CD14-positive monocyte (primary cell): ENCODE measurements around the gene SLC8A2. TPM values are rescaled to one million over a fixed set of nuclear protein-coding genes. Genes with fewer than 3 reads are reported as not detected.
A peak's percentile ranks its signal among the peaks of the same experiment; 100 is the strongest.

Source experiments
- DNase-seq, 3 donors: peaks; one replicate each; pipeline ENCODE4 v3.0.0-alpha.2; 2011 to 2022
- H2AFZ ChIP-seq: 2 replicates; pipeline ENCODE4 v1.6.0; 2012; ENCODE audit warnings: mild to moderate bottlenecking, low read depth, low read length, inconsistent platforms; ENCODE audit not compliant: insufficient read depth, poor library complexity, severe bottlenecking
- H3K27ac ChIP-seq, 2 donors: 1 replicate in 1 of 2; 2 replicates in 1 of 2; pipeline ENCODE4 v1.5.1; 2012 to 2013; ENCODE audit warnings: low read length in 2 of 2, control low read depth in 1 of 2, inconsistent platforms in 1 of 2, low read depth in 1 of 2, mild to moderate bottlenecking in 1 of 2
- H3K27me3 ChIP-seq, 2 donors: one replicate each; pipeline versions ENCODE4 v1.6.0 to v1.6.1; 2011 to 2013; ENCODE audit warnings: low read length in 2 of 2; ENCODE audit not compliant: control insufficient read depth in 2 of 2, insufficient read depth in 2 of 2
- H3K36me3 ChIP-seq, 2 donors: replicated peaks in 1 of 2; 1 replicate in 1 of 2; 2 replicates in 1 of 2; pipeline versions ENCODE4 v1.5.1 to v1.6.1; 2012 to 2013; ENCODE audit warnings: low read length in 2 of 2, control low read depth in 1 of 2, inconsistent platforms in 1 of 2, mild to moderate bottlenecking in 1 of 2; ENCODE audit not compliant: insufficient read depth in 2 of 2, control insufficient read depth in 1 of 2
- H3K4me1 ChIP-seq, 2 donors: 1 replicate in 1 of 2; 2 replicates in 1 of 2; pipeline versions ENCODE4 v1.5.1 to v1.6.1; 2012 to 2013; ENCODE audit warnings: low read length in 2 of 2, control low read depth in 1 of 2, inconsistent platforms in 1 of 2, mild to moderate bottlenecking in 1 of 2, moderate library complexity in 1 of 2; ENCODE audit not compliant: insufficient read depth in 2 of 2, control insufficient read depth in 1 of 2
- H3K4me2 ChIP-seq: replicated peaks from 2 replicates; pipeline ENCODE3; 2012; ENCODE audit warnings: low read length, moderate library complexity, mild to moderate bottlenecking; ENCODE audit not compliant: poor library complexity, severe bottlenecking; ENCODE audit errors: extremely low read depth
- H3K4me3 ChIP-seq, 3 experiments: fragments of 200-600 bp in 1 of 3; sonication (generic) in 1 of 3; replicated peaks in 1 of 3; 1 replicate in 2 of 3; 2 replicates in 1 of 3; pipeline ENCODE4 v1.5.1; 2011 to 2013; ENCODE audit warnings: low read length in 3 of 3, mild to moderate bottlenecking in 3 of 3, control low read depth in 2 of 3, low read depth in 2 of 3, inconsistent platforms in 1 of 3, moderate library complexity in 1 of 3
- H3K79me2 ChIP-seq: 2 replicates; pipeline ENCODE4 v1.6.0; 2012; ENCODE audit warnings: mild to moderate bottlenecking, control low read depth, inconsistent platforms, low read length, moderate library complexity; ENCODE audit not compliant: insufficient read depth
- H3K9ac ChIP-seq: 2 replicates; pipeline ENCODE4 v1.6.0; 2017; ENCODE audit warnings: low read length, mild to moderate bottlenecking; ENCODE audit not compliant: insufficient read depth, poor library complexity, severe bottlenecking
- H3K9me3 ChIP-seq, 2 donors: replicated peaks in 1 of 2; 1 replicate in 1 of 2; 2 replicates in 1 of 2; pipeline versions ENCODE4 v1.5.1 to v1.6.1; 2012 to 2013; ENCODE audit warnings: low read length in 2 of 2, control low read depth in 1 of 2; ENCODE audit not compliant: control insufficient read depth in 1 of 2, insufficient read depth in 1 of 2
- H4K20me1 ChIP-seq: 2 replicates; pipeline ENCODE4 v1.6.0; 2012; ENCODE audit warnings: mild to moderate bottlenecking, low read length, control low read depth, moderate library complexity; ENCODE audit not compliant: insufficient read depth
- H3K27ac Mint-ChIP-seq, 7 donors: one replicate each; pipeline ENCODE4 v1.8.0; 2020; ENCODE audit warnings: mild to moderate bottlenecking in 7 of 7, mixed read lengths in 7 of 7, moderate library complexity in 6 of 7, inconsistent platforms in 2 of 7
- H3K27me3 Mint-ChIP-seq, 3 donors: one replicate each; pipeline ENCODE4 v1.8.0; 2021 to 2022; ENCODE audit warnings: low read depth in 3 of 3, mild to moderate bottlenecking in 3 of 3, mixed read lengths in 3 of 3, moderate library complexity in 3 of 3, inconsistent platforms in 1 of 3
- H3K36me3 Mint-ChIP-seq, 2 donors: one replicate each; pipeline ENCODE4 v1.8.0; 2020; ENCODE audit warnings: mixed read lengths in 2 of 2, inconsistent platforms in 1 of 2, mild to moderate bottlenecking in 1 of 2
- H3K4me1 Mint-ChIP-seq: one replicate; pipeline ENCODE4 v1.8.0; 2020; ENCODE audit warnings: mild to moderate bottlenecking, mixed read lengths
- H3K4me3 Mint-ChIP-seq, 2 donors: one replicate each; pipeline ENCODE4 v1.8.0; 2020; ENCODE audit warnings: mild to moderate bottlenecking in 2 of 2, mixed read lengths in 2 of 2, moderate library complexity in 1 of 2
- H3K9me3 Mint-ChIP-seq, 7 donors: one replicate each; pipeline ENCODE4 v1.8.0; 2020 to 2022; ENCODE audit warnings: mixed read lengths in 7 of 7, mild to moderate bottlenecking in 6 of 7, moderate library complexity in 6 of 7, inconsistent platforms in 2 of 7
- WGBS: methylation state at CpG from one replicate; pipeline ENCODE4 v1.1.5; 2013; ENCODE audit warnings: missing lambda C conversion rate; ENCODE audit not compliant: insufficient coverage; 5-methylcytosine and 5-hydroxymethylcytosine counted together
- intact Hi-C, 2 donors: fragments of 100-400 bp; cut with micrococcal nuclease; formaldehyde crosslinking; loops; one replicate each; pipeline versions ENCODE4 v1.15.0 to v1.15.1; 2023
- polyA plus RNA-seq, 3 donors: library from polyadenylated mRNA; depleted of rRNA in 1 of 3; unstranded in 2 of 3; stranded (reverse) in 1 of 3; fragments of 300-500 nt in 2 of 3; fragments of >200 nt in 1 of 3; fragmentation: Illumina TruSeq in 2 of 3; gene quantifications; 1 replicate in 2 of 3; 2 replicates in 1 of 3; pipeline ENCODE4 v1.2.3, GENCODE V29; 2012 to 2021
- TF ChIP-seq, protein P1 (sequence below): fragments of 200-600 bp; IDR thresholded peaks from one replicate; pipeline ENCODE4 v1.8.0; 2022; ENCODE audit warnings: antibody characterized with exemption, mild to moderate bottlenecking

Gene SLC8A2
- polyA plus RNA-seq, 3 donors, result not detected

DNA sequence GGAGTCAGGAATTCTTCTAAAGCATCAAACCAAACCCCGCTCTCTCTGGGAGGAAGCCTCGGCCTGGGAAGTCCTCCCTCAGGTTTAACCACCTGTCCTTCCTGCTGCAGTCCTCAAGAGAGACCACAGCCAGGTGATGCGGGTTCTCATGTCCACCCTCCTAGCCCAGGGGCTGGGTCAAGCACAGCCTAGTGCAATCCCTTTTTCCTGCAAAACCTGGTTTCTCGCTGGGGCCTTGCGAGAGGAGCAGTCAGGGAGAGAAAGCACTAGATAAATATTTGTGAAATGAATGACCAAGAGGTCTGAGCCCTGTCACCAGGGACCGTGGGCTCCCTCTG is 2.4 kb downstream of the SLC8A2 start:
- H3K36me3 ChIP-seq, result no peaks in the 10 kb centered on the region
- Mint-ChIP-seq H3K36me3 (peaks cover 0 to 2% of the 10 kb centered on the region in 2 donors), H3K4me1 (peaks cover 7% of the 10 kb centered on the region), H3K9me3 (peaks cover 0 to 6% (median 3%) of the 10 kb centered on the region in 7 donors), H3K4me3 (peak overlapping the region in 1 of 2 donors; percentile 55), H3K27me3 (peaks cover 57 to 67% (median 64%) of the 10 kb centered on the region in 3 donors), H3K27ac (no peak overlapping the region)
- TF ChIP-seq, protein P1, sequence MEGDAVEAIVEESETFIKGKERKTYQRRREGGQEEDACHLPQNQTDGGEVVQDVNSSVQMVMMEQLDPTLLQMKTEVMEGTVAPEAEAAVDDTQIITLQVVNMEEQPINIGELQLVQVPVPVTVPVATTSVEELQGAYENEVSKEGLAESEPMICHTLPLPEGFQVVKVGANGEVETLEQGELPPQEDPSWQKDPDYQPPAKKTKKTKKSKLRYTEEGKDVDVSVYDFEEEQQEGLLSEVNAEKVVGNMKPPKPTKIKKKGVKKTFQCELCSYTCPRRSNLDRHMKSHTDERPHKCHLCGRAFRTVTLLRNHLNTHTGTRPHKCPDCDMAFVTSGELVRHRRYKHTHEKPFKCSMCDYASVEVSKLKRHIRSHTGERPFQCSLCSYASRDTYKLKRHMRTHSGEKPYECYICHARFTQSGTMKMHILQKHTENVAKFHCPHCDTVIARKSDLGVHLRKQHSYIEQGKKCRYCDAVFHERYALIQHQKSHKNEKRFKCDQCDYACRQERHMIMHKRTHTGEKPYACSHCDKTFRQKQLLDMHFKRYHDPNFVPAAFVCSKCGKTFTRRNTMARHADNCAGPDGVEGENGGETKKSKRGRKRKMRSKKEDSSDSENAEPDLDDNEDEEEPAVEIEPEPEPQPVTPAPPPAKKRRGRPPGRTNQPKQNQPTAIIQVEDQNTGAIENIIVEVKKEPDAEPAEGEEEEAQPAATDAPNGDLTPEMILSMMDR, result no peak
- no peak overlapping the region for H3K27ac ChIP-seq
- no peaks in the 10 kb centered on the region for H3K4me1 ChIP-seq
- H3K9me3 ChIP-seq, result peaks cover 0 to 12% of the 10 kb centered on the region in 2 donors
- H2AFZ ChIP-seq, result no peak overlapping the region
- no peak overlapping the region for H3K4me3 ChIP-seq
- peaks cover 16 to 56% of the 10 kb centered on the region in 2 donors for H3K27me3 ChIP-seq
- no peaks in the 10 kb centered on the region for H4K20me1 ChIP-seq
- DNase-seq, result no peak
- 39% methylated on average over 4 of the region's 6 CpGs for WGBS
- H3K79me2 ChIP-seq, result no peaks in the 10 kb centered on the region
- no peak overlapping the region for H3K4me2 ChIP-seq
- H3K9ac ChIP-seq, result no peak overlapping the region
- intact Hi-C loops, result no loop called here

DNA sequence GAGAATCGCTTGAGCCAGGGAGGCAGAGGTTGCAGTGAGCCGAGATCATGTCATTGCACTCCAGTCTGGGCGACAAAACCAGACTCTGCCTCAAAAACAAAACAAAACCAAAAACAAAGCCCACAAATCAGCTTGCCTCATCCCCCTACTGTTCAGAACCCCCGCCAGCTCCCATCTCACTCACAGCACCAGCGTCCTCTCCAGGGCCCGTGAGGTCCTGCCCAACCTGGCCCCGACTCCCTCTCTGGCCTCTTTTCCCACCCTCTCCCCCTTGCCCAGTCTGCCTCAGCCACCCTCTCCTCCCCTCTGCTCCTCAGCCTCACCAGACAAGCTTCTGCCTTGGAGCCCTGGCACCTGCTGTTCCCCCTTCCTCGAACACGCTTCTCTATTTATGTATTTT is 3.8 kb downstream of the SLC8A2 start:
- intact Hi-C loops, result no loop called here
- DNase-seq, result no peak

More for the DNA sequence above, 3.8 kb downstream of the SLC8A2 start:
- no peaks in the 10 kb centered on the region for H3K4me1 ChIP-seq
- H3K79me2 ChIP-seq, result no peaks in the 10 kb centered on the region
- Mint-ChIP-seq H3K4me3 (peak overlapping the region in 1 of 2 donors; percentile 62), H3K9me3 (peaks cover 0 to 6% (median 3%) of the 10 kb centered on the region in 7 donors), H3K4me1 (peaks cover 7% of the 10 kb centered on the region), H3K27me3 (peaks cover 56 to 71% (median 59%) of the 10 kb centered on the region in 3 donors), H3K36me3 (peaks cover 0 to 2% of the 10 kb centered on the region in 2 donors), H3K27ac (no peak overlapping the region)
- H3K36me3 ChIP-seq, result no peaks in the 10 kb centered on the region
- peaks cover 0 to 12% of the 10 kb centered on the region in 2 donors for H3K9me3 ChIP-seq
- H3K27me3 ChIP-seq, result peaks cover 16 to 57% of the 10 kb centered on the region in 2 donors
- H3K4me3 ChIP-seq, result no peak overlapping the region
- no peaks in the 10 kb centered on the region for H4K20me1 ChIP-seq
- TF ChIP-seq, protein P1, result no peak
- H2AFZ ChIP-seq, result no peak overlapping the region
- 38% methylated on average over 9 of the region's 9 CpGs for WGBS
- H3K4me2 ChIP-seq, result no peak overlapping the region
- H3K27ac ChIP-seq, result no peak overlapping the region
- no peak overlapping the region for H3K9ac ChIP-seq
